ENCODE measurements around the gene TUBA4A. TPM values are rescaled to one million over a fixed set of nuclear protein-coding genes. Genes with fewer than 3 reads are reported as not detected.

TUBA4A gene
- total RNA-seq = 5.1 and 69.6 TPM in 2 replicates

GRCh38 chr2:219253753-219254589 lies at the start of gene TUBA4A:
Gene TUBA4A (minus strand): TSS chr2:219253918. CDS start chr2:219253858, 60 bp downstream.

DNA sequence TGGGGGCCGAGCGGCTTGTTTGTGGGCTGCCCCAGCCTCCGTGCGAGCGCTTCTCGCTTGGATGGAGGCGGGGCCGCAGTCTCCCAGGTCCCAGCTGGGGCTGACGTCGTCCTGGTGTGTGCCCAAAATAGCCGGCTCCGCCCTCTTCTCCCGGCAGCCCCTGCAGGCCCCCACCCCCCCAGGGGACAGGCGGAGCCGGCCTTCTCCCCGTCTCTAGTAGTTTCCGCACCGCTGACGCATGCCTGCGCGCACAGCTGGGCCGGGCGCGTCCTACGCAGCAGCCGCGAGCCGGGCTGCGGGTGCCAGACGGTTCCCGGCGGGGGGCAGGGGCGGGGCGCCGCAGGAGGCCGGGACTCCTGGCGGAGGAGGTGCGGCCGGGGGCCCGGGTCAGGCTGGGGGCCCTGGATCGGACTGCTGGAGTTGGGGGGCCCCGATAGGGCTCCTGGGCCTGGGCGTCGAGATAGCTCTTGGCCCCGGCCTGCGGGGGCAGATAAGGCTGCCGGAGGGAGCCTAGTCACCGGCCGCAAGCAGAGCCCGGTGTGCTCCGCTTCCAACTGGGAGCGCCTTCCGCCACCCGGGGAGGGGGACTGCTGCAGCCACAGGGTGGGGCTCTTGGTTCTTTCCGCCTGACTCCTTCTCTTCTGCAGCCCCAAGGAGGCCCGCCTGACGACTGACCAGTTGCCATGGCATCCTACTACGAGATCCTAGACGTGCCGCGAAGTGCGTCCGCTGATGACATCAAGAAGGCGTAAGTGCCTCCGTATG lies 25.6 kb upstream of the TUBA4A start, which contains the start of gene DNAJB2:
DNAJB2 (plus strand) TSS at position 216 of the 765 bp plus-strand sequence; CDS start at position 684, 468 bp downstream.

DNA sequence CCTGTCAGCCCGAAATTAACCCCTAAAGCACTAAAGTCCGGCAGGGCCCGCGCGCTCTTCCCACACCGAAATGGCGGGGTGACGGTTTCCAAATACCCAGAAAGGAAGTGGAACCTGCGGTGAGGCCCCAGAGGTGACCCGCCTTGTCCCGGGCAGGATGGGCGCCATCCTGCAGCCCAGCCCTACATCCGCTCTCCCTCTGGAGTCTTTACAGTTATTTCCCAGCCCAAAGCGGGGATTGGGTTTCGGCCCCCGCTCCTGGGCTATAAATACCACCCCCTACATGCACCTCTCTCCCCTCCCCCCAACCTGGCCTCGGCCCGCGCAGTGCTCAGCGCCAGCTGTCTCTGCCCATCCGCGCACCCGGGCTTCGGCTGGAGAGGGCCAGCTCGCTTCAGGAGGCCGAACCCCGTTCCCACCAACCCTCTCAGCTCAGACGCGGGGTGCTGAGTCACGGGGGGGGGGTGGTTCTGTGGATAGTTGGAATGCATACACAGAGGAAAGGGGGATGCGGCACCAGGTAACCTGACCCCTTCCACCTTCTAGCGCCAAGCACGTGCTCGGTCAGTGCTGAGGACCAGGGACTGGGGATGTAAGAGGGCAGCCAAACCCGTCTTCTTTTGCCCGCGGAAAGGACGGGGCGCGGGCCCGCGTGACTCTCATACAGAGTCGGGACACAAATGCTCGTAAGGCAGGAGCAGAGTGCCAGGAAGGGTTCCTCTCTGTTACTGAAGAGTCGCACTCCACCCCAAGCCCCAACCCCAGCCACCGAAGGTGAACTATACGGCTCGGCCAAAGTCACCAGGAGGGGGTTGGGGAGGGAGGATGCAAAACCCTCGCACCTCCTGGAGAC lies 592 bp downstream of the TUBA4A start, which contains the start of gene TUBA4B:
TUBA4B (plus strand) TSS at position 344 of the 853 bp plus-strand sequence; CDS start at position 509, 165 bp downstream.

GRCh38 chr2:219245148-219245898 lies 8.4 kb downstream of the TUBA4A start, which contains the start of the genes GLB1L and STK16:
Gene GLB1L (minus strand): TSS chr2:219245444. CDS start chr2:219243573, 1,871 bp downstream.
Gene STK16 (plus strand): TSS chr2:219245479. CDS start chr2:219246000, 521 bp downstream.

DNA sequence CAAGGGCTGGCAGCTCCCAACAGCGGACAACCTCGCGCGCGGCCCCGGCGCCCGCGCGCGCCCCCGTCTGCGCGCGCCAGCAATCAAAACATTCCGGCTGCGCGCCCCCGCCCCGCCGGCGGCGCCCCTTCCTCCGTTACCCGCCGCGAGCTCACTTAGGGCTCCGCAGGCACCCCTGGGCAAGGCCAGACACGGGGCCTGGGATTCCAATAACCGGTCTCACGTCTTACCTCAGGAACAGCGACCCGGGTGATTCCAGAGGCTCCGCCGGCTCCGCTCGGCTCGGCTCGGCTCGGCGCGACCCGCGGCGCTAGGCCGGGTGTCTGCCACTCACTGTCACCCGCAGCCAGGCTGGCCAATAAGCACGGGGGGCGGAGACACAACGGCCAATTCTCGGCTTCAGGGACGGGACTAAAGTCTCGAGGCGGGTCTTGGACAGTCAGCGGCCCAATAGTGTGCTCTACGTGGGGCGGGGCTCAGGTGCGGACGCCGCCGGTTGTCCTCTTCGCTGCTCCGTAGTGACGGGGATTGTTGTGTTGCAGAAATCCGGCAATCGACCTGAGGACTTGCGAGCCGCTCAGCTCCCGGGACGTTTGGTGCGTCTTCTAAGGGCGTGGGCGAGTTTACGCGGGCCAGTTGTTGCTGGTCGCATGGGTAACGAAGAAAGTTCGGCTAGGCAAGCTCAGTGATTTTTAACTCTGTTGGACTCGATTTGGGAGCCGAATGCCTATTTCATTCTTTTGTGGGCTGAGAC lies 24.2 kb downstream of the TUBA4A start, which contains the start of the genes ANKZF1 and ATG9A:
ANKZF1 (plus strand) TSS at position 502 of the 754 bp plus-strand sequence. CDS start 452 bp downstream, outside the sequence.
ATG9A (minus strand) TSS at position 332 of the 754 bp plus-strand sequence. CDS start 1,612 bp downstream, outside the sequence.

GRCh38 chr2:219218732-219219701 lies 34.7 kb downstream of the TUBA4A start, which contains the start of gene ABCB6:
Gene ABCB6 (minus strand): TSS chr2:219218958. CDS start chr2:219218673, 285 bp downstream.

DNA sequence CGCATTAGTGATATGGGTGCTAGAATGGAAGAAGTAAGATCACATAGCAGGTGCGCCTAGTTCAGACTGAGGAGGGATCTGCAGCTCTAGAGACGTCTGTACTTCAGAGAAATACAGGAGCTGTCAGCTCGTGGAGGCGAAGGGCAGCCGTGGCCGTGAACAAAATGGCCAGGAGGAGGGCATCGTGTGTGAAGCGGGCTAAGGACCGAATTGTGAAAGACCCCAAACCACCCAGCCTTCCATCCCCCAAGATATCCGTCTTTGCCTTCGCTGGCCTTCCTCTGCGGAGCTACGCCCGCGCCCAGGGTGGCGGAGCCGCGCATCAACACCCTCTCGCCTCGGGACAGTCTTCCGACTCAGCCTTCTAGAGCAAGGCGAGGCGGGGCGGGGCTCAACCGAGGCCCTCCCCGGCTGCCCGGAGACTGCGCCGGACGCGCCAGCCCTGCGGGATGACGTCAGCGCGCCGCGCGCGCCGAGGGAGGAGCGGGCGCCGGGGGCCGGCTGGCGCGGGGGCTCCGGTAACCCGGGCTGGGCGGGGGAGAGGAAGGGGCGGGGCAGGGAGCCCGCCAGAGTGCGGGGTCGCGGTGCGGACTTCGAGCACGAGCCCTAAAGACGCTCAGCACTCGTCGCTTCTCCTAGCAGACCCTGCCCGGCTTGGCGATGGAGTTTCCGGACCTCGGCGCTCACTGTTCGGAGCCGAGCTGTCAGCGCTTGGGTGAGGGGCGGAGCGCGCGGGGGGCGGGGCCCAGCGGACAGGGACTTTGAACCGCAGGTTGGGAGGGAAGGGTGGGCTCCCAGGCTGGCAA lies 47.2 kb downstream of the TUBA4A start, which contains the start of gene ZFAND2B:
ZFAND2B (plus strand) TSS at position 455 of the 806 bp plus-strand sequence; CDS start at position 661, 206 bp downstream.

Small RNA genes within 50 kb of the gene (small RNA-seq; reads per million reads assigned to genes)
- not detected for gene MIR153-1

Other genes starting within 250 kb of the TUBA4A start
- not detected in 2 replicates for gene CFAP65, start 212.4 kb downstream of the TUBA4A start, total RNA-seq
- under 0.01 TPM in 1 of 2 replicates, not detected in the other for gene IHH, start 193.0 kb downstream of the TUBA4A start, total RNA-seq
- 21.9 and 23.6 TPM in 2 replicates for gene NHEJ1, start 93.1 kb downstream of the TUBA4A start, total RNA-seq
- 0.54 and 2.0 TPM in 2 replicates for gene SLC23A3, start 83.9 kb downstream of the TUBA4A start, total RNA-seq
- gene CNPPD1, start 77.0 kb downstream of the TUBA4A start, total RNA-seq = 13.4 and 14.5 TPM in 2 replicates
- 75.0 and 85.6 TPM in 2 replicates for gene RETREG2, start 75.6 kb downstream of the TUBA4A start, total RNA-seq
- gene ZFAND2B, start 47.1 kb downstream of the TUBA4A start, total RNA-seq = 31.4 and 37.8 TPM in 2 replicates
- gene ABCB6, start 35.0 kb downstream of the TUBA4A start, total RNA-seq = 16.1 and 38.0 TPM in 2 replicates
- 36.1 and 71.0 TPM in 2 replicates for gene ATG9A, start 24.3 kb downstream of the TUBA4A start, total RNA-seq
- 34.9 and 45.5 TPM in 2 replicates for gene ANKZF1, start 24.1 kb downstream of the TUBA4A start, total RNA-seq
- 28.3 and 33.0 TPM in 2 replicates for gene GLB1L, start 8.5 kb downstream of the TUBA4A start, total RNA-seq
- 30.2 and 77.9 TPM in 2 replicates for gene STK16, start 8.4 kb downstream of the TUBA4A start, total RNA-seq
- not detected in 2 replicates for gene TUBA4B, start 675 bp downstream of the TUBA4A start, total RNA-seq
- 63.2 and 74.1 TPM in 2 replicates for gene DNAJB2, start 25.4 kb upstream of the TUBA4A start, total RNA-seq
- gene PTPRN, start 55.5 kb upstream of the TUBA4A start, total RNA-seq = under 0.01 and 0.11 TPM in 2 replicates
- not detected in 2 replicates for gene RESP18, start 78.8 kb upstream of the TUBA4A start, total RNA-seq
- gene DNPEP, start 134.0 kb upstream of the TUBA4A start, total RNA-seq = 47.5 and 55.0 TPM in 2 replicates
- gene DES, start 164.5 kb upstream of the TUBA4A start, total RNA-seq = under 0.01 TPM in 1 of 2 replicates, not detected in the other
- gene SPEG, start 180.9 kb upstream of the TUBA4A start, total RNA-seq = 20.4 and 40.8 TPM in 2 replicates
- gene GMPPA, start 245.0 kb upstream of the TUBA4A start, total RNA-seq = 76.6 and 138 TPM in 2 replicates

Measured in placental epithelial cell (primary cell).